CD14-positive monocyte (primary cell): ENCODE data around the gene PCNT. TPM values are rescaled to one million over a fixed set of nuclear protein-coding genes. Genes with fewer than 3 reads are reported as not detected.

ENCODE experiments used
- DNase-seq, 3 donors: peaks; one replicate each; pipeline ENCODE4 v3.0.0-alpha.2; 2011 to 2022
- H2AFZ ChIP-seq: 2 replicates; pipeline ENCODE4 v1.6.0; 2012; ENCODE audit warnings: mild to moderate bottlenecking, low read depth, low read length, inconsistent platforms; ENCODE audit not compliant: insufficient read depth, poor library complexity, severe bottlenecking
- H3K27ac ChIP-seq, 2 donors: 1 replicate in 1 of 2; 2 replicates in 1 of 2; pipeline ENCODE4 v1.5.1; 2012 to 2013; ENCODE audit warnings: low read length in 2 of 2, control low read depth in 1 of 2, inconsistent platforms in 1 of 2, low read depth in 1 of 2, mild to moderate bottlenecking in 1 of 2
- H3K27me3 ChIP-seq, 2 donors: one replicate each; pipeline versions ENCODE4 v1.6.0 to v1.6.1; 2011 to 2013; ENCODE audit warnings: low read length in 2 of 2; ENCODE audit not compliant: control insufficient read depth in 2 of 2, insufficient read depth in 2 of 2
- H3K36me3 ChIP-seq, 2 donors: replicated peaks in 1 of 2; 1 replicate in 1 of 2; 2 replicates in 1 of 2; pipeline versions ENCODE4 v1.5.1 to v1.6.1; 2012 to 2013; ENCODE audit warnings: low read length in 2 of 2, control low read depth in 1 of 2, inconsistent platforms in 1 of 2, mild to moderate bottlenecking in 1 of 2; ENCODE audit not compliant: insufficient read depth in 2 of 2, control insufficient read depth in 1 of 2
- H3K4me1 ChIP-seq, 2 donors: 1 replicate in 1 of 2; 2 replicates in 1 of 2; pipeline versions ENCODE4 v1.5.1 to v1.6.1; 2012 to 2013; ENCODE audit warnings: low read length in 2 of 2, control low read depth in 1 of 2, inconsistent platforms in 1 of 2, mild to moderate bottlenecking in 1 of 2, moderate library complexity in 1 of 2; ENCODE audit not compliant: insufficient read depth in 2 of 2, control insufficient read depth in 1 of 2
- H3K4me2 ChIP-seq: replicated peaks from 2 replicates; pipeline ENCODE3; 2012; ENCODE audit warnings: low read length, moderate library complexity, mild to moderate bottlenecking; ENCODE audit not compliant: poor library complexity, severe bottlenecking; ENCODE audit errors: extremely low read depth
- H3K4me3 ChIP-seq, 3 experiments: fragments of 200-600 bp in 1 of 3; sonication (generic) in 1 of 3; replicated peaks in 1 of 3; 1 replicate in 2 of 3; 2 replicates in 1 of 3; pipeline ENCODE4 v1.5.1; 2011 to 2013; ENCODE audit warnings: low read length in 3 of 3, mild to moderate bottlenecking in 3 of 3, control low read depth in 2 of 3, low read depth in 2 of 3, inconsistent platforms in 1 of 3, moderate library complexity in 1 of 3
- H3K79me2 ChIP-seq: 2 replicates; pipeline ENCODE4 v1.6.0; 2012; ENCODE audit warnings: mild to moderate bottlenecking, control low read depth, inconsistent platforms, low read length, moderate library complexity; ENCODE audit not compliant: insufficient read depth
- H3K9ac ChIP-seq: 2 replicates; pipeline ENCODE4 v1.6.0; 2017; ENCODE audit warnings: low read length, mild to moderate bottlenecking; ENCODE audit not compliant: insufficient read depth, poor library complexity, severe bottlenecking
- H3K9me3 ChIP-seq, 2 donors: replicated peaks in 1 of 2; 1 replicate in 1 of 2; 2 replicates in 1 of 2; pipeline versions ENCODE4 v1.5.1 to v1.6.1; 2012 to 2013; ENCODE audit warnings: low read length in 2 of 2, control low read depth in 1 of 2; ENCODE audit not compliant: control insufficient read depth in 1 of 2, insufficient read depth in 1 of 2
- H4K20me1 ChIP-seq: 2 replicates; pipeline ENCODE4 v1.6.0; 2012; ENCODE audit warnings: mild to moderate bottlenecking, low read length, control low read depth, moderate library complexity; ENCODE audit not compliant: insufficient read depth
- H3K27ac Mint-ChIP-seq, 7 donors: one replicate each; pipeline ENCODE4 v1.8.0; 2020; ENCODE audit warnings: mild to moderate bottlenecking in 7 of 7, mixed read lengths in 7 of 7, moderate library complexity in 6 of 7, inconsistent platforms in 2 of 7
- H3K27me3 Mint-ChIP-seq, 3 donors: one replicate each; pipeline ENCODE4 v1.8.0; 2021 to 2022; ENCODE audit warnings: low read depth in 3 of 3, mild to moderate bottlenecking in 3 of 3, mixed read lengths in 3 of 3, moderate library complexity in 3 of 3, inconsistent platforms in 1 of 3
- H3K36me3 Mint-ChIP-seq, 2 donors: one replicate each; pipeline ENCODE4 v1.8.0; 2020; ENCODE audit warnings: mixed read lengths in 2 of 2, inconsistent platforms in 1 of 2, mild to moderate bottlenecking in 1 of 2
- H3K4me1 Mint-ChIP-seq: one replicate; pipeline ENCODE4 v1.8.0; 2020; ENCODE audit warnings: mild to moderate bottlenecking, mixed read lengths
- H3K4me3 Mint-ChIP-seq, 2 donors: one replicate each; pipeline ENCODE4 v1.8.0; 2020; ENCODE audit warnings: mild to moderate bottlenecking in 2 of 2, mixed read lengths in 2 of 2, moderate library complexity in 1 of 2
- H3K9me3 Mint-ChIP-seq, 7 donors: one replicate each; pipeline ENCODE4 v1.8.0; 2020 to 2022; ENCODE audit warnings: mixed read lengths in 7 of 7, mild to moderate bottlenecking in 6 of 7, moderate library complexity in 6 of 7, inconsistent platforms in 2 of 7
- CTCF ChIP-seq: fragments of 200-600 bp; IDR thresholded peaks from one replicate; pipeline ENCODE4 v1.8.0; 2022; ENCODE audit warnings: antibody characterized with exemption, mild to moderate bottlenecking
- WGBS: methylation state at CpG from one replicate; pipeline ENCODE4 v1.1.5; 2013; ENCODE audit warnings: missing lambda C conversion rate; ENCODE audit not compliant: insufficient coverage; 5-methylcytosine and 5-hydroxymethylcytosine counted together
- intact Hi-C, 2 donors: fragments of 100-400 bp; cut with micrococcal nuclease; formaldehyde crosslinking; loops; one replicate each; pipeline versions ENCODE4 v1.15.0 to v1.15.1; 2023
- polyA plus RNA-seq, 3 donors: library from polyadenylated mRNA; depleted of rRNA in 1 of 3; unstranded in 2 of 3; stranded (reverse) in 1 of 3; fragments of 300-500 nt in 2 of 3; fragments of >200 nt in 1 of 3; fragmentation: Illumina TruSeq in 2 of 3; gene quantifications; 1 replicate in 2 of 3; 2 replicates in 1 of 3; pipeline ENCODE4 v1.2.3, GENCODE V29; 2012 to 2021

The PCNT gene
- polyA plus RNA-seq, 3 donors, result 4.2 to 16.3 (median 5.1) TPM

GRCh38 chr21:46326110-46326703 lies 2.3 kb downstream of the PCNT start:
- H3K4me1 ChIP-seq, result peaks cover 27 to 34% of the 10 kb centered on the region in 2 donors
- H3K27me3 Mint-ChIP-seq, result peaks cover 0 to 2% (median 0%) of the 10 kb centered on the region in 3 donors
- H3K36me3 Mint-ChIP-seq, result peaks cover 19 to 43% of the 10 kb centered on the region in 2 donors
- H3K4me3 ChIP-seq, result no peak overlapping the region
- H3K9me3 ChIP-seq, result no peaks in the 10 kb centered on the region
- intact Hi-C loops, result loop anchor here in 1 of 2 donors (10.0 kb wide), 1 partner anchor 141 kb away; the partner anchor contains the start of gene SPATC1L
- no peak overlapping the region for H3K4me2 ChIP-seq
- H3K27ac ChIP-seq, result no peak overlapping the region
- DNase-seq, result no peak
- peaks cover 3% of the 10 kb centered on the region for H4K20me1 ChIP-seq
- H3K79me2 ChIP-seq, result peaks cover 73% of the 10 kb centered on the region
- no peak overlapping the region for H2AFZ ChIP-seq
- H3K27me3 ChIP-seq, result no peaks in the 10 kb centered on the region
- H3K9ac ChIP-seq, result no peak overlapping the region
- no peak overlapping the region for H3K27ac Mint-ChIP-seq
- H3K9me3 Mint-ChIP-seq, result peaks cover 0 to 4% (median 0%) of the 10 kb centered on the region in 7 donors
- H3K4me3 Mint-ChIP-seq, result no peak overlapping the region
- peaks cover 13 to 40% of the 10 kb centered on the region in 2 donors for H3K36me3 ChIP-seq
- TF ChIP-seq CTCF, result no peak
- WGBS, result 95% methylated on average over 10 of the region's 15 CpGs
- H3K4me1 Mint-ChIP-seq, result peaks cover 28% of the 10 kb centered on the region

GRCh38 chr21:46327711-46328110 lies 3.8 kb downstream of the PCNT start:
- Histone ChIP-seq H3K36me3 (peaks cover 24 to 55% of the 10 kb centered on the region in 2 donors), H3K9ac (no peak overlapping the region), H3K27ac (no peak overlapping the region), H3K4me2 (no peak overlapping the region), H3K4me3 (no peak overlapping the region), H3K79me2 (peaks cover 72% of the 10 kb centered on the region), H3K9me3 (no peaks in the 10 kb centered on the region), H3K4me1 (peaks cover 13 to 19% of the 10 kb centered on the region in 2 donors), H2AFZ (no peak overlapping the region), H4K20me1 (peaks cover 3% of the 10 kb centered on the region), H3K27me3 (no peaks in the 10 kb centered on the region)
- H3K4me3 Mint-ChIP-seq, result no peak overlapping the region
- peaks cover 13% of the 10 kb centered on the region for H3K4me1 Mint-ChIP-seq
- TF ChIP-seq CTCF, result no peak
- WGBS, result 100% methylated on average over 3 of the region's 4 CpGs
- no peaks in the 10 kb centered on the region for H3K9me3 Mint-ChIP-seq
- H3K36me3 Mint-ChIP-seq, result peaks cover 29 to 57% of the 10 kb centered on the region in 2 donors
- no peak overlapping the region for H3K27ac Mint-ChIP-seq
- intact Hi-C loops, result loop anchor here in 1 of 2 donors (10.0 kb wide), 1 partner anchor 143 kb away; the partner anchor contains the start of gene SPATC1L
- peaks cover 0 to 2% (median 0%) of the 10 kb centered on the region in 3 donors for H3K27me3 Mint-ChIP-seq
- no peak for DNase-seq
